ENCODE measurements around the gene B4GALT1.

Gene B4GALT1

DNA sequence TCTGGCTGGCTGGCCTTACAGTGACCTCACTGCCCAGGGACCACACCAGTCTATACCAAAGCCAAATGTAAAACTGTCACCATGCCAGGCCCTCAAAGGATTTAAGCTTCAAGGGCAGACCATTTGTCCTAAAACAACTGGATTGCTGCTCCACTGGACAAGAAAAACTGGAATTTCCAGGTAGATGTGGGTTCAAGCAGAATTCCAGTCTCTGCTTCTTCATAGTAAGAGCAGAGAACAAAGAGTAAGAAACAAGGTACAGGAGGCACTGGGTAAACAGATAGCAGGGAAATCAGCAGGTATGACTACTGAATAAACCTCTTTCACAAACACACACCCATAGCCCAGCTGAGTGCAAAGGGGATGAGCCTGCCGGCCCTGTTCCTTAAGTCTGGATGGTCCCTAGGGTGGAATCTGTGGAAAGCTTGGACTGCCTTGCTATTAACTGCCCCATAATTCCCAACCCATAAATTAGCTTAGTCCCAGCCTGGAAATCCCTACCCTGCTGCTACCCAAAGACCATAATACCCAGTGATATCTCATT, 5.5 kb downstream of the B4GALT1 start:
- DNase-seq (ENCODE audit: low spot score), result peak; percentile 68

DNA sequence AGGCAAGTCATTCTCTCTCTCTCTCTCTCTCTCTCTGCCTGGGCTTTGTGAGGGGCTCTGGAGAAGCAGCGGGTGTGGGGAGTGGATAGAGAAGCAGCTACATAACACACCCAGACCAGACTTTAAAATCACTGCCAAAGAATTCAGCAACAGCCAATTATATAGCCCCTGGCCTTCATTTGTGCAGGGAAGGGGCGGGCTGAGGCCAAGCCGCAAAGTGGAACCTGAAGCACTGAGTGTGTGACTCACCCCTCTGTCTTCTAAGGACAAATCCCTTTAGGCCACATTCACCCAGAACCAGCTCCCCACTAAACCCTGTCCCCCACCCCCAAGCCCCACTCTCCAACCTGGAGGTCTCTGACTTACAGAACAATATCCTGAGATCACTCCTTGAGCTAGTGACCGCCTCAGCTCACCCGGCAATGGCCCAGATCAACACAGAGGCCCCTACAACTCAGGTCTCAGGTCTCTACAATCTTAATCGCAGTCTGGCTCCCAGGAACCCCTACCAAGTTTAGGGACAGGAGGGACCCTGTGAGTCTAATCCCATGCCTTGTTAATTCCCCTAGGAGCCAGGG, 6.0 kb downstream of the B4GALT1 start:
- DNase-seq (ENCODE audit: low spot score), result peak; percentile 98

DNA sequence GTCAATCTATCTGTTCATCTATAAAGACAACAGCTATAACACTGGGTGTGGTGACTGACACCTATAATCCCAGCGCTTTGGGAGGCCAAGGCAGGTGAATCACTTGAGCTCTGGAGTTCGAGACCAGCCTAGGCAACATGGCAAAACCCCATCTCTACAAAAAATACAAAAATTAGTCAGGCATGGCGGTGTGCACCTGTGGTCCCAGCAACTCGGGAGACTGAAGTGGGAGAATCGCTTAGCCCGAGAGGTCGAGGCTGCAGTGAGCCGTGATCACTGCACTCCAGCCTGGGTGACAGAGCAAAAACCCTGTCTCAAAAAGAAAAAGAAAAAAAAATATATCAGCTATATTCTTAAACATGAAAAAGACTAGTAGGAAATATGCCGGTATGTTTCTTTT, 6.7 kb downstream of the B4GALT1 start:
- peak; percentile 38 for DNase-seq (ENCODE audit: low spot score)

DNA sequence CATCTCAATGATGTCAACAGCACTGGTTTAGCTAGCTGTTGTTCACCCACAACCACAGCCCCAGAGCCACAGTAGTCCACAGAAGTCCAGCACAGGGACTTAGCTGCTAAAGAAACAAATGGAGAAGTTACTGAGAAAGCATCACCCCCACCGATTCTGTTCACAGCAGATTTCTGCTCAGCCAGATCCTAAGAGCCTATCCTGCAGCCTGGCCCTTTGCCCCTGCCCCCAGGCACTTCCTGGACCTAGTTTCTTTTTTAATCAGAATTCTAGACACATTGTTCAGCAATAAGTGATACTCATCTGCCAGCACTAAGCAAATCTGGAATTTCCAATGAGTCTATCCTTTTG, 7.4 kb downstream of the B4GALT1 start:
- DNase-seq (ENCODE audit: low spot score), result peak; percentile 78

DNA sequence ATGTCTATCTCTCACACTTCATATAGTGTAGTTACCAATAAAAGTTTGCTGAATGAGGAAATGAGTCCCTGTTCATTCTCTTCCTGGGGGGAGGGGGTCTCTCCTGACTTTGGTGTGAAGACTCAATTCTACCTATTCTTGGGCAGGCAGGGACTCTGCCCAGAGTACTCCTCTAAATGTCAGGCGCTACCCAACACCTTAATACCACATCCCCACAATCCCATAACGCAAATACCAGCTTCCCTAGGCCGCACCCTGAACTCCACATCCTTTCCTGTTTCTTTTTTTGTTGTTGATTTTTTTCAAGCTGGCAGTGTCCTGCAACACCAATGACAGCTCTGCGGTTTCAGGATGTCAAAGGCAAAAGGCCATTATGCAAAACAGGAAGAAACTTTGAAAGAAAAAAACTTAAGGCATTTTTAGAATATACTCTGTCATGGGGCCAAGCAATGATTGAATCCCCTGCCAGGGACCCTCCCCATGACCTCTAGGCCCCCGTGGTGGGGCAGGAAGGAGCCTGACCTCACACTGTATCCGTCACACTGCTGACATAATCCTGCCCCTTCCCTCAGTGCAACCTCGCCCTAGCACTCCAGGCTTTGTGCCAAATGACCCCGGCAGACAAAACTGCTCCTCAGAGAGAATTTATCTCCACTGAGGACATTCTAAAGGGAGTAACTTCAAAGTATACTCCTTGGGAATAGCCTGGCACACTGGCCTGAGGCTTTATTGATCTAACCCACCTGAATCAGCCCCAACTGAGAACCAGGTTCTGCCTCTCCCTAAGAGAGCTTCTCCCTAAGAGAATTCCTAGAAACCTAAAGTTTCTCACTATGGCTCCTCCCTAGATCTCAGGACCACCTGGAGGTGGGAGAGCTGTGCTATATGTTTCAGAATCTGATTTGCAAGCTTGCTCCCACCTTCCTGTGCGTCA, 8.0 kb downstream of the B4GALT1 start:
- peak; percentile 58 for DNase-seq (ENCODE audit: low spot score)

DNA sequence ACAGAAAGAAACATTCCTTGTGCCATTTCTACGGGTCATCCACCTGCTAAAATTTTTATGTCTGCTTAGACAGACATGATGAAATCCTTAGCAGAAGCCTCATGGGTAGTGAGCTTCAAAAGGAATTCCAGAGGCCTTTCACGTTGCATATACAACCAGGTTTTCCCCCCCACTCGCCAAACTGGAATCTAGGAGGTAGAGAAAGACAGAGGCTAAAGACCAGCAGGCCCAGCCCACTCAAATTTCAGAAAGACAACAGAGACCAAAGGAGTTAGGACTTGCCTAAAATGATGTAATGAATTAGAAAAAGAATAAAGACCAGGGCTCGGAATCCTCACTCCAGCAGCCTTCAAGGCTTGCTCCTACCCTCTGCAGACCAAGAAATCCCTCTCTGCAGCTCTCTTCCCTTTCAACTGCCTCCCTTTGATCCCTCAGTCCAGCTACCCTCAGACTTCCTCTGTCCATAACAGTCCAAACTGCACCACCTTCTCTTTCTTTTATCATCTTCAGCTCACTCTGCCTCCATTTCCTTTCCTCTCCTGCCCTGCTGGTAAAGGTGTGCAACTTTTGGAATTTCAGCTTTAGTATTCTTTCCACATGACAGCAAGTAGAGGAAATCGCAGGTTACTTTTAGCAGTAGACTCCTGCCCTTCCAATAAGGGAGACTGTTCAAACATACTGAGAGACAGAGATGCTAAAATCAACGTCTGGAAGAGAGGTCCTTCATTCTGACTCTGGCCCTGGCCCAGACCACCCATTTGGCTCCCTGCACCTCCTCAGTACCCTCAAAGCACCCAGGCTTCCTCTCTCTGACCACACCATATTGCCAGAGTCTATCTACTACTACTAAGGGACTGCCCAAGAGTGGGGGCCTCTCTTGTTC, 8.9 kb downstream of the B4GALT1 start:
- peak; percentile 47 for DNase-seq (ENCODE audit: low spot score)

DNA sequence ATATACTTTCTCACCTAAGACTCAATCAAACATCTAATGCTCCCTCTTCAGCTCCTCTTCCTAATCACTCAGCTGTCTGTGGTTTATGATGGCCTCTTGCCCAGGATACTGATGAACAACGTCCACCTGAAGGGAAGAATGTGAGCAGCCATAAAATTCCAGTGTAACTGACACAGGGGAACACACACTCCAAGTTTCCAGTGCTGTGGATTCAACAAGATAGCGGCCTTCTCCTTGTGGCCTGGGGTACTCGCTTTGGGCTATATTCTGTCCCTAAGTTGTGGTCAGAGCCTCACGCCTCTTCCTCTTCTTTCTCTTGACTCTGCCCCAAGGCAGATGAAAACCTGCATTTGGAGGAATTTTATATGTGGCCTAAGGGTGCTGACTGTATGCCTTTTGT, 11.7 kb downstream of the B4GALT1 start:
- DNase-seq (ENCODE audit: low spot score), result peak; percentile 65

DNA sequence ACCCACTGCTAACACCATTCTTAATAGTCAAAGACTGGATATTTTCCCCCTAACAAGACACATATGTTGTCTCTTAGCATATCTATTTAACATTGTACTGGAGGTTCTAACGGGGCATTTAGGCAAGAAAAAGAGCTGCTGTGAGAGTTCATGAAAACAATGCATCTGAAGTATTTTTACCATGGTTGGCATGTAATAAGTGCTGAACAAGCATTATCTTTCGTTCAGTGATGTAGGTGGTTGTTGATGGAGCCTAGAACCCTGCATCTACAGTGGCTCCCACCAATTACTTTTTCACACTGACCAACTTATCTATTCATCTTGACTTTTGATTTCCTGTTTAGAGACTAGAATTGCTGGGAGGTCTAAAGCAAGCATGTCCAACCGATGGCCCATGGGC, 12.8 kb downstream of the B4GALT1 start:
- DNase-seq (ENCODE audit: low spot score), result no peak

DNA sequence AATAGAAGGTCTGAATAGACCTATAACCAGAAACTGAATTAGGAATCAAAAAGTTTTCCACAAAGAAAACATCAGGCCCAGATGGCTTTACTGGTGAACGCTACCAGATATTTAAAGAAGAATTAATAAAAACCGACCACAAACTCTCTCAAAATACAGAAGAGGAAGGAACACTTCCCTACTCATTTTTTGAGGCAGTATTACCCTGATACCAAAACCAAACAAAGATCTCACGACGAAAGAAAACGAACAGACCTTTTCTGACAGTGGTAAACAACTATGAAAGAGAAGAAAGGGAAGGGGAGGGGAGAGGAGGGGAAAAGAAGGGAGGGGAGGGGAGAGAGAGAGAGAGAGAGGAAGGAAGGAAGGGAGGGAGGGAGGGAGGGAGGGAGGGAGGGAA, 13.5 kb downstream of the B4GALT1 start:
- no peak for DNase-seq (ENCODE audit: low spot score)

DNA sequence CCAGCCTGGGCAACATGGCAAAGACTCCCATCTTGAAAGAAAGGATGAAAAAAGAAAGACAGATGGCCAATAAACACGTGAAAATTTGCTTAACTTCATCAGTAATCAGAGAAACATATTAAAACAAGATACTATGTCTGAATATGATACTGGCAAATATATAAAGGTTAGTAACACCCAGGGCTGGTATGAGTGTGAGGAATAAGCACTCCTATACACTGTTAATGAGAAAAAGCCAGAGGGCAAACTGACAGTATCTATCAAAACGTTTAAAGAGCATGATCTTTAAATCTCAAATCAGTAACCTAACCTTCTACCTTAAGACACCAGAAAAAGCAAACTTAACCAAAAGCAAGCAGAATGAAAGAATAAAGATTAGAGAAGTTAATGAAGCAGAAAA, 14.1 kb downstream of the B4GALT1 start:
- DNase-seq (ENCODE audit: low spot score), result no peak

DNA sequence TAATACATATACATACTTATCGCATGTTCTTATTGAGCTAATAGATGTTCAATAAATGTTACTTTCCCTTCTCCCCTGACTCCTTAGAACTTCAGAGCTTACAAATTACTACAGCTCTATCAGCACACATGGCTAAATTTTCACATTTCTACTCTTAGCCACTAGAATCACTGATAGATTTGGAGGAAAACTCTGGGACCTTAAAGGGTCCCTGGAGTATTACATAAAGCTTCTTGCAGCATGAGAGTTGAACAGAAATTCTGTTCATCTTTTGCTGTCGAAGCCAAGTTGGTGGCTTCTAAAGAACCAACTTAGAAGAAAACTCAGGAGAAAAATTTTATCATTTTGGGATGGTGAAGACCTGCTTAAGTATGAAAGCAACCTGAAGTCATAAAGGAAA, 15.5 kb downstream of the B4GALT1 start:
- no peak for DNase-seq (ENCODE audit: low spot score)

DNA sequence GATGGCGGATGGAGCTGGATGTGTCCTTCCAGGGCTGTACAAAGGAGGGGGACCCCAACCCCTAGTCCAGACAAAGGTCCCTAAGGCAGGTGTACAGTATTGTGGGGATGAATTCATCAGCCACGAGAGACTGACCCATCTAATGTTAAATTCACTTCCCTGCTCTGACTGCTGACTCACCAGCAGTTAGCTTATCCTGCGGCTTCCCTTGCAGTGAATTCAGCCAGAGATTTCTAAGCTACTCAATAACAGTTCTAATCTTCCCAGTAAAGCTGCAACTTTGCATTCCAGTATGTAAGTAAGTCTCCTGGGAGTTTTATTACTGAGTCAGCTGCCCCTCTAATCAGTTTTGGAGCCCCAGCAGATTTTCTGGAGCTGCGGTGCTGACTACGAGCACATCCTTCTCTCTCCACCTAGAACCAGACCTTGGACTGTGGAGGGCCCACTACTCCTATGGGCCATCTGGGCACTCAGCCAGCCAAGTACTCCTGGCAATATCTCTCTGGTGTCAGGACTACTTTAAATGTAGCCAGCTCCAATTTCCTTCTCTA, 16.1 kb downstream of the B4GALT1 start:
- peak; percentile 94 for DNase-seq (ENCODE audit: low spot score)

DNA sequence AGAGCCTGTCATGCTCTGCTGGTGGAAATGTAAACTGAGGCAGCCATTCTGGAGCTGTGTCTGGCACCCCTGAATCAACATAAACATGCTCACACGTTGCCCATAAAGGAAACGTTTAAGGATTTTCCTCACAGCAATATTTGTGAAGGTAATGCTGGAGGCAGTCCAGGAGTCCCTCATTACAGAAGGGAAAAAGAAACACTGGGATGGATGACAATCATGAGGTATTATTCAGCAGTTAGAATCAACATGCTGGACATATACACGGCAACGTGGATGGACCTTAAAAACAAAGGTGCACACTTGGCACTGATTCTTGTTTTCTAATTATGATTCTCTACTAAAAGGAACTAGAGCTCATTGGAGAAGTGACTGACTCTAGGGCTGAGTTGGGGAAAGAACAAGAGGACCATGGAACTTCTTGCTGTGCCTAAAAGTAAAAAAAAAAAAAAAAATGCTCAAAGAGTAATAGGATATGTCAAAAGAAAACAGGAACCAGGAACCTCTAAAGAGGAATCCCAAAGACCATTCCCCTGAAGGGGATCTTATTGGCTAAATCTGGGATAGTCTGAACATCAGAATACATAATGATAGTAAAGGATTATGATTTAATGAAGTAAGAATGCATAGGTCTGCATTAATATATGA, 18.6 kb downstream of the B4GALT1 start:
- DNase-seq (ENCODE audit: low spot score), result no peak

DNA sequence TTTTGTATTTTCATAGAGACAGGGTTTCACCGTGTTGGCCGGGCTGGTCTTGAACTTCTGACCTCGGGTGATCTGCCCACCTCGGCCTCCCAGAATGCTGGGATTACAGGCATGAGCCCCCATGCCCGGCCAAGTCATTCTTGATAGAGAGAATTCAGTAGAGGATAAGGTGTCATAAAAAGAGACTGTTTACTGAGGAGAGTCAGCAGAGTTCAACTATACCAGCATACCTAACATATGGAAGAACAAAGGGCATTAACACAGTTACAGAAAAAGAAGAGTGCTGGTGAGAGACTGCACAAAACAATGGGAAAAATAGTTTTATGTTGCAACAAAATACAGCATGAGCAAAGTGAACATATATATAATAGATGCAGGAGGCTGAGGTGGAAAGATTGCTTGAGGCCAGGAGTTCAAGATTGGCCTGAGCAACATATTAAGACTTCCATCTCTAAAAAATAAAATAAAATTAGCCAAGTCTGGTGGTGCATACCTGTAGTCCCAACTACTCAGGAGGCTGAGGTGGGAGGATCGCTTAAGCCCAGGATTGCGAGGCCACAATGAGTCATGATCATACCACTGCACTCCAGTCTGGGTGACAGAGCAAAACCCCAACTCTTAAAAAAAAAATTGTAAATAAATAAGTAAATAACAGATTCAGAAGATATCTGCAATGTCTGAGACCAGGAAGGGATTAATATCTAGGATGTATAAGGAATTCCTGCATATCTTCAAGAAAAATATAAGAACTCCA, 19.5 kb downstream of the B4GALT1 start:
- DNase-seq (ENCODE audit: low spot score), result no peak

DNA sequence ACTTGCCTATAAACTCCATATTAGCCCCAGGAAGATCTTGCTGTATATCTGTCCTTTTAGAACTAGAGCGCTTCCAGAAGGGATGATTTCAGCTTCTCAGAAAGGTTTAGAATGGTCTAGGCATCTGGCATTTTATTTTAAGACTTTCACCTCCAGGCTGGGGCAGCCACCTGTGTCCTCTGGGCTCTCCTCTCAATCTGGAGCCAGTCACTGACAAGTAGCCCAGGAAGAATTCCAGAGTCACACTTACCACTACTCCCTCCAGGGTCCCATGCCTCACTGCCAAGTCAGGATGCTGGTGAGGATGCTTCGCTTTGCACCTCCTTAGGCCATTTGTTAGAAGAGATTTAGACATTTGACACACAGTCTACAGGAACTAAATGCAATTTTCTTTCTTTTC, 20.8 kb downstream of the B4GALT1 start:
- no peak for DNase-seq (ENCODE audit: low spot score)

DNA sequence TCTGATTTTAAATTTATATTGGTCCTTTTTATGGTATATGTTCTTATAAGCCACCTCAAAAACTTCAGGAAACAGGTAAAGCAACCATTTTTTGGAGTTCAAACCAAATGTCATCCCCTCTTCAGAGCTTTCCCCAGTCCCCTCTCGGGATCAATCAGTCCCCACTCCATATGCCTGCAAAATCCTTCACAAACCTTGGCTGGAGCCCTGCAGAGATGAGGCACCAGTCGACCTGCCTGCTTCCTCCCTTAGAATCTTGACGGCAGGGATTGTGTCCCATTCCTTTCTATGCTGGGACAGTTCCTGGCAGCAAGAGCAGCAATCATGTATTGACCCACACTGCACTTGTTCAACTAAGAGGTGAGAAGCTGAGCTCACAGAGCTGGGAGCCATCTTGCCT, 22.6 kb downstream of the B4GALT1 start:
- DNase-seq (ENCODE audit: low spot score), result no peak

DNA sequence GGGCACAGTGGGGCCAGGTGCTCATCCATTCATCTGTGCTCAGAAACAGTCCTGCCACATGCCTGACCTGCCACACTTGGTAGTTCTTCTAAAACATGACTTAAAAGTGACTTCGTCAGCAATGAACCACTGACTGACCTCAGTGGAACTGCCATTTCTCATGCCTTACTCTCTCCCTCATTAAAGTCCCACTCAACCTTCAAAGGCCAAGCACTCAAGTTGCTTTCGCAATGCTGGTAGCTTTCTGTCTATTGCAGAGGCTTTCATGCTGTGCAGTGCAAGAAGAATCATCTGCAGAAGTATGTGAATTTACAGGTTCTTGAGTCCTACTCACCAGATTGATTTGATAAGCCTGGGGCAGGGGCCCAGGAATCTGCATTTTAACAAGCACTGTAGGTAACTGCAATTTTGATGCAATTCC, 23.9 kb downstream of the B4GALT1 start:
- DNase-seq (ENCODE audit: low spot score), result peak; percentile 81

DNA sequence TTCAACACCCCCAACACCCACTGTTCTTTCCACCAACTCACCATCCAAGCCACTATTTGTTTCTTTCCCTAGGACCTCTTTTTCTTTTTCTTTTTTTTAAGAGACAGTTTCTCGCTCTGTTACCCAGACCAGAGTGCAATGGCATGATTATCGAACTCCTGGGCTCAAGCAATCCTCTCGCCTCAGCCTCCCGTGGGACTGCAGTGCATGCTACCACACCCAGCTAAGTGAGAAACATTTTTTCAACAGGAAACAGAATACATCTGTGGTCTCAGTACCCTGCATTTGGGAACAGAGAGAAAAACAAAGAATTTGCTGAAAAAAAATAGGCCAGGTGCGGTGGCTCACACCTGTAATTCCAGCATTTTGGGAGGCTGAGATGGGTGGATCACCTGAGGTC, 24.6 kb downstream of the B4GALT1 start:
- no peak for DNase-seq (ENCODE audit: low spot score)

DNA sequence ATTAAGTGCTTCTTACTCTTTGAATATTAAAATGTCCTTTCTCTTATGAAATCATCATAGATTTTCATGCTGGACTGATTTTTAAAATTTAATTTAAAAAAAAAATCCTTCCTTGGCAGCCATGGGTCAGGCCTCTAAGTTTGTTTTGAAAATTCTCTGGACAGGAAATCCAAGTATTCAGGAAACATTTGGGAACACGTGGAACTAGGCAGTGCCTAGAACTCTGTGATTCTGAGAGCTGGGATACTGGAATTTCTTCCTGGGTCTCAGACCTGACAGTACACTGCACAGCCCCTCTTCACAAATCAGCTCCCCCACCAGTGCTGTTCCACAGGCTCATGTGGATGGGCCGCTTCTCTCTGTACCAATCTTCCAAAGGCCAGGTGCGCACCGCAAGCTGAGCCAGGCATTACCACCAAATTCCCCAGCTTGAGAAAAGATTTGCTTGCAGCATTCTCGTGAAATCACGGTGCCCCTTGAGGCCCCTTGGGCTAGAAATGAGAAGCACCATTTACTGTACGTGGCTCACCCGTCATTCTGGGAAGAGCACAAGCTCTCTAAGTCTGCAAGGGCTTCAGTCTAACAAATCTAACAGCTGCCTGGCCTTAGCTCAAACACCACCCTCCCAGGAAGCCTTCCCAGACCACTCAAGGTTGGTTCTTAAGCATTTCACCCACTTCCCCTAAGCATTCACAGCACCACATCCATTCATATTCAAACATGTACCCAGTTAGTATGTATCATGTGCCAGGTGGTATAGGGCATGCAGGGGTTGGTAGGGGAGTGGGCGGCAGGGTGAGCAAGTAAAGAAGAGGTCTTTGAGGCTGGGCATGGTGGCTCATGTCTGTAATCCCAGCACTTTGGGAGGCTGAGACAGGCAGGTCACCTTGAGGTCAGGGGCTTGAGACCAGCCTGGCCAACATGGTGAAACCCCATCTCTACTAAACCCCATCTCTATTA, 26.5 kb downstream of the B4GALT1 start:
- no peak for DNase-seq (ENCODE audit: low spot score)
